Measurements from ENCODE around the gene HMGCLL1. TPM values are rescaled to one million over a fixed set of nuclear protein-coding genes. Genes with fewer than 3 reads are reported as not detected.
A peak's percentile ranks its signal among the peaks of the same experiment; 100 is the strongest.

Gene HMGCLL1
- total RNA-seq, 1 donor from 2014 or later, result 6.3 TPM

- Mint-ChIP-seq H3K27me3 (ENCODE audit: unreplicated experiment) (peaks cover 2% of the 10 kb centered on the region), H3K9me3 (ENCODE audit: unreplicated experiment) (no peaks in the 10 kb centered on the region), H3K4me3 (ENCODE audit: unreplicated experiment) (no peak overlapping the region), H3K36me3 (ENCODE audit: unreplicated experiment) (no peaks in the 10 kb centered on the region), H3K27ac (ENCODE audit: unreplicated experiment) (no peak overlapping the region), H3K4me1 (ENCODE audit: low read depth, unreplicated experiment) (peaks cover under 1% of the 10 kb centered on the region)
- TF ChIP-seq, protein P1, sequence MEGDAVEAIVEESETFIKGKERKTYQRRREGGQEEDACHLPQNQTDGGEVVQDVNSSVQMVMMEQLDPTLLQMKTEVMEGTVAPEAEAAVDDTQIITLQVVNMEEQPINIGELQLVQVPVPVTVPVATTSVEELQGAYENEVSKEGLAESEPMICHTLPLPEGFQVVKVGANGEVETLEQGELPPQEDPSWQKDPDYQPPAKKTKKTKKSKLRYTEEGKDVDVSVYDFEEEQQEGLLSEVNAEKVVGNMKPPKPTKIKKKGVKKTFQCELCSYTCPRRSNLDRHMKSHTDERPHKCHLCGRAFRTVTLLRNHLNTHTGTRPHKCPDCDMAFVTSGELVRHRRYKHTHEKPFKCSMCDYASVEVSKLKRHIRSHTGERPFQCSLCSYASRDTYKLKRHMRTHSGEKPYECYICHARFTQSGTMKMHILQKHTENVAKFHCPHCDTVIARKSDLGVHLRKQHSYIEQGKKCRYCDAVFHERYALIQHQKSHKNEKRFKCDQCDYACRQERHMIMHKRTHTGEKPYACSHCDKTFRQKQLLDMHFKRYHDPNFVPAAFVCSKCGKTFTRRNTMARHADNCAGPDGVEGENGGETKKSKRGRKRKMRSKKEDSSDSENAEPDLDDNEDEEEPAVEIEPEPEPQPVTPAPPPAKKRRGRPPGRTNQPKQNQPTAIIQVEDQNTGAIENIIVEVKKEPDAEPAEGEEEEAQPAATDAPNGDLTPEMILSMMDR (IDR thresholded peaks at IDR 0.05; ENCODE audit: partially characterized antibody, unreplicated experiment), result no peak
- no peak for DNase-seq
Observed at GRCh38 chr6:55443238-55444134, 135.5 kb downstream of the HMGCLL1 start.

GRCh38 chr6:55438203-55438602 lies 140.8 kb downstream of the HMGCLL1 start:
- no peak for DNase-seq

GRCh38 chr6:55437141-55437540 lies 141.9 kb downstream of the HMGCLL1 start:
- no peak overlapping the region for H3K4me3 Mint-ChIP-seq (ENCODE audit: unreplicated experiment)
- no peaks in the 10 kb centered on the region for H3K27me3 Mint-ChIP-seq (ENCODE audit: unreplicated experiment)
- no peaks in the 10 kb centered on the region for H3K9me3 Mint-ChIP-seq (ENCODE audit: unreplicated experiment)
- DNase-seq, result no peak
- TF ChIP-seq, protein P1 (IDR thresholded peaks at IDR 0.05; ENCODE audit: partially characterized antibody, unreplicated experiment), result no peak
- no peak overlapping the region for H3K27ac Mint-ChIP-seq (ENCODE audit: unreplicated experiment)
- H3K36me3 Mint-ChIP-seq (ENCODE audit: unreplicated experiment), result no peaks in the 10 kb centered on the region
- peaks cover 13% of the 10 kb centered on the region for H3K4me1 Mint-ChIP-seq (ENCODE audit: low read depth, unreplicated experiment)

More at GRCh38 chr6:55438203-55438602, 140.8 kb downstream of the HMGCLL1 start:
- H3K9me3 Mint-ChIP-seq (ENCODE audit: unreplicated experiment), result no peaks in the 10 kb centered on the region
- H3K27me3 Mint-ChIP-seq (ENCODE audit: unreplicated experiment), result no peaks in the 10 kb centered on the region
- TF ChIP-seq, protein P1 (IDR thresholded peaks at IDR 0.05; ENCODE audit: partially characterized antibody, unreplicated experiment), result no peak
- H3K4me1 Mint-ChIP-seq (ENCODE audit: low read depth, unreplicated experiment), result peaks cover 11% of the 10 kb centered on the region
- H3K36me3 Mint-ChIP-seq (ENCODE audit: unreplicated experiment), result no peaks in the 10 kb centered on the region
- no peak overlapping the region for H3K27ac Mint-ChIP-seq (ENCODE audit: unreplicated experiment)
- H3K4me3 Mint-ChIP-seq (ENCODE audit: unreplicated experiment), result no peak overlapping the region

- peak overlapping the region; percentile 36 for H3K4me3 Mint-ChIP-seq (ENCODE audit: unreplicated experiment)
- DNase-seq, result no peak
- H3K27ac Mint-ChIP-seq (ENCODE audit: unreplicated experiment), result peak overlapping the region; percentile 11
- TF ChIP-seq, protein P1 (IDR thresholded peaks at IDR 0.05; ENCODE audit: partially characterized antibody, unreplicated experiment), result no peak
- no peaks in the 10 kb centered on the region for H3K27me3 Mint-ChIP-seq (ENCODE audit: unreplicated experiment)
- no peaks in the 10 kb centered on the region for H3K9me3 Mint-ChIP-seq (ENCODE audit: unreplicated experiment)
- no peaks in the 10 kb centered on the region for H3K36me3 Mint-ChIP-seq (ENCODE audit: unreplicated experiment)
- peaks cover 13% of the 10 kb centered on the region for H3K4me1 Mint-ChIP-seq (ENCODE audit: low read depth, unreplicated experiment)
Observed at GRCh38 chr6:55433446-55434130, 145.4 kb downstream of the HMGCLL1 start.

Data from glutamatergic neuron (in vitro differentiated cells).